NCI-H2107 treated with DMSO at 0.1 percent for 48 hours (cell line): ENCODE results near the gene SPOCK1.
"Not testable (repeated sequence)": the region's sequence is repeated elsewhere in the genome, so short reads cannot be mapped to it uniquely, and the experiment has no call there.

Source experiments
- DNase-seq: peaks from one replicate; lab custom pipeline; 2025; ENCODE audit not compliant: unreplicated experiment; lab: John Stamatoyannopoulos, UW

The SPOCK1 gene

GRCh38 chr5:137269274-137269673, 229.9 kb downstream of the SPOCK1 start:
- no peak for DNase-seq

- DNase-seq = no peak
These were observed 230.5 kb downstream of the SPOCK1 start for GRCh38 chr5:137268646-137269045.

GRCh38 chr5:137266186-137266585, 232.9 kb downstream of the SPOCK1 start:
- DNase-seq = no peak

DNA sequence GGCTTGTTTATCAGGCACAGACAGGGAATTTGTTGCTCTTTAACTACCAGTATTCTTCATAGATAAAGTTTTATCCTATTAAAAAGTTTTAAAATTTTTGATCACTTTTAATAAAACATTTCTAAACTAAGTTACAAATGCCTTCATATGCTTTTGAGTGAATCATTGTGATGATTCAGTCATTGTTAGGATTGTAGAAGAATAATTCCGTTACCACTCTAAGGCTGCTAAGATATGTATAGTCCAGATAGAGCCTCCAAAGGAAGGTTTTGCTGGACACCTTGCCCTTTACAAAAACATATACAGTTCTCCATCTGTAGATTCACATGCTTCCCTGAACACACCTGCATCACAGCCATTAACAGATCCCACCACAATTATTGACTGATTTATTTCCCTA, 233.7 kb downstream of the SPOCK1 start:
- DNase-seq = no peak

DNA sequence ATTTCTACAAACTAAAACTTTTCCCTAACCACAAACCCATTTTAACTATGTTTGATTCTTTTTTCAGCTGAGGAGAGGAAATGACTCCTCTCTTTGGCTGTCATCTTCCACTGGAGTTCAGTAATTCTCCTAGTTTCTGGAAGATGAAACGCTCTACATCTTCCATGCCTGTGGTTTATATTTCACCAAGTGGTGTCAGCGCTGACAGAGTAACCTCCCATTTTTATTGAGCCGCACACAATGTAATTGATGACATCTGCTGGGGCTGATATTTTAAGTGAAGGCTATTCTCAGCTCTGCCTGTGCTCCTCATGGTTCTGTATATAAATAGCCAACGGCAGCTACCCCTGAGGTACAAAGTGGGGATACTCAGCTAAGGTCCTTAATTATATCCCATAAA, 234.6 kb downstream of the SPOCK1 start:
- no peak for DNase-seq

DNA sequence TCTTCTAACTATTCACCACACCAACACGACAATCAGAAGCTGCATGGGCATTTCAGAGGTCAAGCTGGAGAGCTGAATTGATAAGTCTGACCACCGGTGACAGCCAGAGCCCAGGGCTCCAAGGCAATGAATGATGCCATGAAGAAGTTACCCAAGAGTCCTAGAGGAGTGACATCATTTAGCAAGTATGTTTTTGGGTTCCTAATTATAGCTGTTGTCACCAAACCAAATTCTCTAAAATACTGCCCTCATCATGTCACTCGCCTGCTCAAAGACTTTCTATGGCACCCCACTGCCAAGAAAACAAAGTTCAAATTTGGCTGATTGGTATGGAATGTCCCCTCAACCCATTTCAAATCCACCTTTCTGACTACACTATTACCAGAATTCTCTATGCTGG, 235.1 kb downstream of the SPOCK1 start:
- DNase-seq = no peak

- no peak for DNase-seq
These were observed 235.6 kb downstream of the SPOCK1 start for GRCh38 chr5:137263371-137264005.

DNA sequence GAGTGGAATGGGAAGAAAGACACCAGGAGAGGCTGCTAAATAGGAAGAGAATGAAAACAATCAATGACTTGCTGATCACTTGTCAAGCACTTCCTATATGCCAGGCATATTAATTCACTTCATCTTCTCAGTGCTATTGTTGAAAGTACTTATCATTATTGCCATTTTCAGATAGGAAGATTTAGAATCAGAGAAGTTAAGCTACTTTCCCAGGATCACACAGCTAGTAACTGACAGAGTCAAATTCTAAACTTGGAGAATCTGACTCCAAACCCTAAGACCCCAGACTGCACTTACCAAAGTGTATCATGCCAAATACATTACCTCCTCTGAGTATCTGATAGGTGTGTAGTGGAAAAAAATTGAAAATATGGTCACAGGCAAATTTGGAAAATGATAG, 236.3 kb downstream of the SPOCK1 start:
- DNase-seq = no peak

GRCh38 chr5:137260820-137261695, 238.1 kb downstream of the SPOCK1 start:
- no peak for DNase-seq

- not testable (repeated sequence) for DNase-seq
These were observed 240.0 kb downstream of the SPOCK1 start for GRCh38 chr5:137259115-137259514.

DNA sequence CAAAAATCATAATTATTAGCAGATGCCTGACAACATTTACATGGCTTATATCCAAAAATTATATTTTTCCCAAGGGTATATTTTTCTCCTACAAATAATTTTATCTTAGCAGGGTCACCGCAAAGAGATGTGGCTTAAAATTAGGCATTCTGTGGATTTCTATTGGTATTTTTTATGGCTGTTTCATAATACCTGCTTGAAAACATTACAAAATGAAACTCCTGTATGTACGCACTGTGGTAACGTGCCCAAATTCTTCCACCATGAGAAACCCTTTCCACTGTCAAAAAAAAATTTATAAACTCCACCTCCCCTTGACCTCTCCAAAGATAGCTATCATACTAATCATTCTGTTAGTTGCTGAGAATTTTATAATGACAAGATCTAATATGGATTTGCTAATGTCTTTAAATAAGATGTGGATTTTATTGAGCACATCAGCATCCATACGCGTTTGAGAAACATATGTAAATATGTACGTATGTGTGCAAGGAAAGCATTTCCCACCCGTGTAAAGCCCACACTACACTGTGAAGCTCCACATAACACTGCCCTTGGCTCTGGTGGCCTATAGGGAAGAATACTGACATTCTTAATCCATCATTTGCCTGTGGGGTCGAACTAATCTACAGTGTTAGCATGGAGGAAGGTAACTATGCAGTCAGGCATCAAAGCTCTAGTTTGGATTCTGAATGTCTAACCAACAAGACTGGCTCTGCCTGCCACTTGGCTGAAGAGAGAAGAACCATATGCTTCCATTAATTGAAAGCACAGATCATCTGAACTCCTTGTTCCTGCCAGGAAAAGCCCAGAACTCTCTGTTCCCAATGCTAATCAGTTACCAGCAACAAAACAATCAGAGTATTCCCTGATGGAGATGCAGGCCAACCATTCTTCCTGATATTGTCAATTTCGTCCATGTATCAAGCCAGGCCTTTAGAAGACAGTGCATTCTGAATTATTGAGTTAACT, 244.7 kb downstream of the SPOCK1 start:
- no peak for DNase-seq

GRCh38 chr5:137252512-137252911, 246.6 kb downstream of the SPOCK1 start:
- DNase-seq = no peak

DNA sequence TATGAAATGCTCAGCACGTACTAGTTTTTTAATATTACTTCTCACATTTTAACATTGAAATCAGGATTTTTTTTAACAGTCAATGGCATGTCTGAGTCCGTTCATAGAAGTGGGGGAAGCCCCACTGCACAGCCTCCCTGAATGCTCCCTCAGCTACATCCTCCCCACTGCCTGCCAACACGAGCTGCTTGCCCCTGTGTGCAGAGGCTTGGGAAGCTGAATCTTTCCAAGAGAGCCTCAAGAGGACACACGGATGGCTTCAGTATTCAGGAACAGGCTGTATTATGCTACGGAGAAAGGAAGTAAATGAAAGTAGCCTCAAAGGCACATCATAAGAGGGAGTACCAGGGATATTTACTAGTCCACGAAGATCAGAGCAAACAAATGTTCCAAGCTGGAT, 248.7 kb downstream of the SPOCK1 start:
- DNase-seq = no peak

DNA sequence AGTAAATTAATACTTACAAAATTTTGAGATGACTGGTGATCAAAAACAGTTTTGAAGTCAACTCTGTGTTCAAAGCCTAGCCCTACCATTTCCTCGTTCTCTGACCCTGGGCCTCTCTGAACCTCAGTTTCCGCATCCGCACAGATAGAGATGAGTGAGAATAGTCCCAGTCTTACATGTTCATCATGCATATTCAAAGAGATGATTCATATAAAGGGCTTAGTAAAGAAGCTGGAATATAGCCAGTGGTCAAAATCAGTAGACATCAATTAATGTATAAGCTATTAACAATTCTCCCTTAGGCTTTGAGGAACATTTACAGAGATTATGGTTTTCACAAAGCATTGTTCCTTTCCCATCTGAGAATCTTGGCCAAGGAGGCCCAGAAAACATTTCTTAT, 250.6 kb downstream of the SPOCK1 start:
- DNase-seq = no peak

GRCh38 chr5:137245438-137245837, 253.7 kb downstream of the SPOCK1 start:
- no peak for DNase-seq

DNA sequence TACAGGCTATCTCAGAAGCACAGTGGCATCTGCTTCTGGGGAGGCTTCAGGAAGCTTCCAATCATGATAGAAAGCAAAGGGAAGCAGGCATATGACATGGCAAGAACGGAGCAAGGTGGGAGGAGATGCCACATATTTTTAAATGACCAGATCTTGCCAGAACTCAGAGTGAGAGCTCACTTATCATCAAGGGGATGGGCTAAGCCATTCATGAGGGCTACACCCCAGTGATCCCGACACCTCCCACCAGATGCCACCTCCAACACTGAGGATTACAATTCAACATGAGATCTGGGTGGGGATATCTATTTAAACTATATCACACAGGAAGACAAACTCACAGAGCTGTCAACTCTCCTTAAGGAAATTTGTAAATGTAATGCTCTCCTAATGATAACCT, 258.8 kb downstream of the SPOCK1 start:
- DNase-seq = no peak

- DNase-seq = no peak
These were observed 262.1 kb downstream of the SPOCK1 start for GRCh38 chr5:137236849-137237507.

DNA sequence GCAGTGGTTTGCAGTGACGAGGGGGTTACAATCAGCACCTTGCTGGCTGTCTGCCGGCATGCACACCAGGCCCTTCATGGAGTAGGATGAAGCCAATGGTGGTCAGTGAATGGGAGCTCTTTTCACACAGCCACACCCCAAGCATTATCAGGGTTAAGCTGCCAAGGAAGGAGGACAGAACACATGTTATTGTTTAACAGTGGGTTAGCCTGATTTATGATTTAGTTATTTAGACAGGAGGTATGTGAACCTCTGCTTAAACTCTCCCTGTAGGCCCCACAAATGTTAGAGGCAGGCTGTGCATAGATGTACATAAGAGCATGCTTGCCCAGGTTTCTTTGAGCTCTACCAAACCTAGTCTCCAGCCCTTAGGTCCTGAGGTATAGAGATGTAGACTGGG, 262.9 kb downstream of the SPOCK1 start:
- DNase-seq = no peak

- DNase-seq = no peak
These were observed 263.9 kb downstream of the SPOCK1 start for GRCh38 chr5:137234973-137235943.

- DNase-seq = no peak
These were observed 265.4 kb downstream of the SPOCK1 start for GRCh38 chr5:137233726-137234125.
